K562 (cell line): ENCODE measurements around the gene SKIDA1. TPM values are rescaled to one million over a fixed set of nuclear protein-coding genes. Genes with fewer than 3 reads are reported as not detected.

Experiments
- ELF1 ChIP-seq: fragments of 200-800 bp; sonication (Bioruptor generic); IDR thresholded peaks from 2 replicates; pipeline ENCODE4 v1.6.1; 2016; ENCODE audit warnings: missing genetic modification characterization, missing compliant biosample characterization
- GATA2 ChIP-seq: sonication (generic); formaldehyde crosslinking; IDR thresholded peaks from 2 replicates; pipeline ENCODE4 v1.4.0; 2020; ENCODE audit warnings: mild to moderate bottlenecking, missing genetic modification reagents
- GTF3C2 ChIP-seq: IDR thresholded peaks from 3 replicates; pipeline ENCODE4 v1.6.1; 2011; ENCODE audit warnings: borderline replicate concordance, mild to moderate bottlenecking, moderate library complexity; ENCODE audit not compliant: insufficient read length; ENCODE audit errors: extremely low read depth
- HNRNPLL ChIP-seq: fragments of 200-400 bp; formaldehyde crosslinking; IDR thresholded peaks from 2 replicates; pipeline ENCODE4 v1.6.1; 2017; ENCODE audit warnings: low read length, low read depth, mild to moderate bottlenecking; ENCODE audit not compliant: poor library complexity, severe bottlenecking
- RB1 ChIP-seq: fragments of 450-650 bp; IDR thresholded peaks from 2 replicates; pipeline ENCODE4 v1.6.1; 2017; ENCODE audit warnings: low read depth, mild to moderate bottlenecking
- SMARCB1 ChIP-seq: IDR thresholded peaks from 2 replicates; pipeline ENCODE4 v1.6.1; 2011; ENCODE audit warnings: improper control_type of control experiment, low read depth; ENCODE audit not compliant: insufficient read length
- TRIM28 ChIP-seq: fragments of 450-650 bp; IDR thresholded peaks from 2 replicates; pipeline ENCODE4 v1.6.1; 2017
- ZNF124 ChIP-seq: sonication (generic); formaldehyde crosslinking; IDR thresholded peaks from 2 replicates; pipeline ENCODE4 v1.8.1; 2022; ENCODE audit warnings: missing genetic modification reagents
- ZNF644 ChIP-seq: fragments of 200-800 bp; sonication (Bioruptor generic); IDR thresholded peaks from 2 replicates; pipeline ENCODE4 v1.6.1; 2016; ENCODE audit warnings: low read depth, missing genetic modification characterization, missing compliant biosample characterization
- ZSCAN32 ChIP-seq: fragments of 450-650 bp; formaldehyde crosslinking; IDR thresholded peaks from 2 replicates; pipeline ENCODE4 v1.4.0; 2020; ENCODE audit warnings: mild to moderate bottlenecking, moderate library complexity
- polyA plus RNA-seq, 8 experiments: library from polyadenylated mRNA; depleted of rRNA in 4 of 8; stranded (reverse) in 5 of 8; unstranded in 3 of 8; fragments of >200 nt; fragmentation: Nextera tagmentation in 2 of 8; fragmentation: Illumina TruSeq in 1 of 8; extraction: Ambion mirVana in 2 of 8; extraction: Trizol in 1 of 8; gene quantifications; 2 replicates each; pipeline versions ENCODE4 v1.2.1 to v1.2.3, GENCODE V29; 2011 to 2014; ENCODE audit warnings: inconsistent platforms in 1 of 8, missing spikeins in 1 of 8
- total RNA-seq, 7 experiments: library from RNA; depleted of rRNA in 6 of 7; stranded (reverse); fragments of >200 nt in 6 of 7; fragmentation: Illumina TruSeq in 2 of 7; extraction: Trizol in 2 of 7; gene quantifications; 2 replicates each; pipeline versions ENCODE4 v1.2.1 to v1.2.3, GENCODE V29; 2011 to 2021; ENCODE audit warnings: low replicate concordance in 1 of 7
- TF ChIP-seq, protein P1 (sequence below), 2 experiments: fragments of 450-650 bp; conservative IDR thresholded peaks; 2 replicates each; pipeline ENCODE4 v1.6.1; 2017; ENCODE audit warnings: mild to moderate bottlenecking in 2 of 2, moderate library complexity in 2 of 2
- TF ChIP-seq, protein P2 (sequence below): fragments of 250-450 bp; sonication (Bioruptor Pico); IDR thresholded peaks from 2 replicates; pipeline ENCODE4 v1.5.1; 2021; ENCODE audit warnings: mild to moderate bottlenecking
- TF ChIP-seq, protein P3 (sequence below): fragments of 150-350 bp; IDR thresholded peaks from 2 replicates; pipeline ENCODE4 v1.6.1; 2014; ENCODE audit warnings: low read depth, mild to moderate bottlenecking, low read length, borderline replicate concordance

The SKIDA1 gene
- total and polyA plus RNA-seq, 9 of the 15 experiments (the other 6 are each of a cell fraction or from before 2014, with no cell fraction given) = 0.05 to 1.1 (median 0.42) TPM

GRCh38 chr10:21496343-21497176, 28.9 kb downstream of the SKIDA1 start (continued):
- TF ChIP-seq TRIM28 = no peak
- TF ChIP-seq ZSCAN32 (CRISPR knock-in tag) = no peak
- no peak for TF ChIP-seq ZNF644 (tag)
- TF ChIP-seq, protein P1, sequence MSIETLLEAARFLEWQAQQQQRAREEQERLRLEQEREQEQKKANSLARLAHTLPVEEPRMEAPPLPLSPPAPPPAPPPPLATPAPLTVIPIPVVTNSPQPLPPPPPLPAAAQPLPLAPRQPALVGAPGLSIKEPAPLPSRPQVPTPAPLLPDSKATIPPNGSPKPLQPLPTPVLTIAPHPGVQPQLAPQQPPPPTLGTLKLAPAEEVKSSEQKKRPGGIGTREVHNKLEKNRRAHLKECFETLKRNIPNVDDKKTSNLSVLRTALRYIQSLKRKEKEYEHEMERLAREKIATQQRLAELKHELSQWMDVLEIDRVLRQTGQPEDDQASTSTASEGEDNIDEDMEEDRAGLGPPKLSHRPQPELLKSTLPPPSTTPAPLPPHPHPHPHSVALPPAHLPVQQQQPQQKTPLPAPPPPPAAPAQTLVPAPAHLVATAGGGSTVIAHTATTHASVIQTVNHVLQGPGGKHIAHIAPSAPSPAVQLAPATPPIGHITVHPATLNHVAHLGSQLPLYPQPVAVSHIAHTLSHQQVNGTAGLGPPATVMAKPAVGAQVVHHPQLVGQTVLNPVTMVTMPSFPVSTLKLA (conservative IDR thresholded peaks at IDR 0.05) = no peak; a peak in 2 of 4 replicates
- TF ChIP-seq, protein P2, sequence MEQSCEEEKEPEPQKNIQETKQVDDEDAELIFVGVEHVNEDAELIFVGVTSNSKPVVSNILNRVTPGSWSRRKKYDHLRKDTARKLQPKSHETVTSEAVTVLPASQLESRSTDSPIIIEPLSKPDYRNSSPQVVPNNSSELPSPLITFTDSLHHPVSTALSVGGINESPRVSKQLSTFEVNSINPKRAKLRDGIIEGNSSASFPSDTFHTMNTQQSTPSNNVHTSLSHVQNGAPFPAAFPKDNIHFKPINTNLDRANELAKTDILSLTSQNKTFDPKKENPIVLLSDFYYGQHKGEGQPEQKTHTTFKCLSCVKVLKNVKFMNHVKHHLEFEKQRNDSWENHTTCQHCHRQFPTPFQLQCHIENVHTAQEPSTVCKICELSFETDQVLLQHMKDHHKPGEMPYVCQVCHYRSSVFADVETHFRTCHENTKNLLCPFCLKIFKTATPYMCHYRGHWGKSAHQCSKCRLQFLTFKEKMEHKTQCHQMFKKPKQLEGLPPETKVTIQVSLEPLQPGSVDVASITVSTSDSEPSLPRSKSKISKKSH = no peak
- TF ChIP-seq, protein P3, sequence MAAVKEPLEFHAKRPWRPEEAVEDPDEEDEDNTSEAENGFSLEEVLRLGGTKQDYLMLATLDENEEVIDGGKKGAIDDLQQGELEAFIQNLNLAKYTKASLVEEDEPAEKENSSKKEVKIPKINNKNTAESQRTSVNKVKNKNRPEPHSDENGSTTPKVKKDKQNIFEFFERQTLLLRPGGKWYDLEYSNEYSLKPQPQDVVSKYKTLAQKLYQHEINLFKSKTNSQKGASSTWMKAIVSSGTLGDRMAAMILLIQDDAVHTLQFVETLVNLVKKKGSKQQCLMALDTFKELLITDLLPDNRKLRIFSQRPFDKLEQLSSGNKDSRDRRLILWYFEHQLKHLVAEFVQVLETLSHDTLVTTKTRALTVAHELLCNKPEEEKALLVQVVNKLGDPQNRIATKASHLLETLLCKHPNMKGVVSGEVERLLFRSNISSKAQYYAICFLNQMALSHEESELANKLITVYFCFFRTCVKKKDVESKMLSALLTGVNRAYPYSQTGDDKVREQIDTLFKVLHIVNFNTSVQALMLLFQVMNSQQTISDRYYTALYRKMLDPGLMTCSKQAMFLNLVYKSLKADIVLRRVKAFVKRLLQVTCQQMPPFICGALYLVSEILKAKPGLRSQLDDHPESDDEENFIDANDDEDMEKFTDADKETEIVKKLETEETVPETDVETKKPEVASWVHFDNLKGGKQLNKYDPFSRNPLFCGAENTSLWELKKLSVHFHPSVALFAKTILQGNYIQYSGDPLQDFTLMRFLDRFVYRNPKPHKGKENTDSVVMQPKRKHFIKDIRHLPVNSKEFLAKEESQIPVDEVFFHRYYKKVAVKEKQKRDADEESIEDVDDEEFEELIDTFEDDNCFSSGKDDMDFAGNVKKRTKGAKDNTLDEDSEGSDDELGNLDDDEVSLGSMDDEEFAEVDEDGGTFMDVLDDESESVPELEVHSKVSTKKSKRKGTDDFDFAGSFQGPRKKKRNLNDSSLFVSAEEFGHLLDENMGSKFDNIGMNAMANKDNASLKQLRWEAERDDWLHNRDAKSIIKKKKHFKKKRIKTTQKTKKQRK = no peak
- no peak for TF ChIP-seq ZNF124 (CRISPR knock-in tag)
- no peak for TF ChIP-seq ELF1 (tag)
- peak; percentile 59 for TF ChIP-seq GATA2
- TF ChIP-seq GTF3C2 = no peak
- no peak for TF ChIP-seq SMARCB1
- TF ChIP-seq HNRNPLL = no peak
- no peak for TF ChIP-seq RB1
